Stimulated activated memory B cell treated with anti-CD40 and anti-IgM and Interleukin-4, amounts not matched to agents 10 μg/mL and 1 μg/mL and 100 μg/mL, for 72 hours (primary cell): ENCODE measurements around the gene SLC6A13.
"Not testable (repeated sequence)": the region's sequence is repeated elsewhere in the genome, so short reads cannot be mapped to it uniquely, and the experiment has no call there.

Experiments used
- ATAC-seq: fragments of 150-1000 bp; cut with Tn5 transposase; 2 replicates; pipeline ENCODE4 v1.10.0; 2021
- H3K27ac Mint-ChIP-seq: one replicate; pipeline ENCODE4 v1.8.0; 2022; ENCODE audit warnings: mild to moderate bottlenecking, mixed read lengths
- H3K27me3 Mint-ChIP-seq: one replicate; pipeline ENCODE4 v1.8.0; 2022; ENCODE audit warnings: mixed read lengths
- H3K36me3 Mint-ChIP-seq: one replicate; pipeline ENCODE4 v1.8.0; 2022; ENCODE audit warnings: mixed read lengths
- H3K4me1 Mint-ChIP-seq: one replicate; pipeline ENCODE4 v1.8.0; 2022; ENCODE audit warnings: mixed read lengths
- H3K4me3 Mint-ChIP-seq: one replicate; pipeline ENCODE4 v1.8.0; 2022; ENCODE audit warnings: mild to moderate bottlenecking, moderate library complexity, mixed read lengths
- H3K9me3 Mint-ChIP-seq: one replicate; pipeline ENCODE4 v1.8.0; 2022; ENCODE audit warnings: mixed read lengths

The SLC6A13 gene

DNA sequence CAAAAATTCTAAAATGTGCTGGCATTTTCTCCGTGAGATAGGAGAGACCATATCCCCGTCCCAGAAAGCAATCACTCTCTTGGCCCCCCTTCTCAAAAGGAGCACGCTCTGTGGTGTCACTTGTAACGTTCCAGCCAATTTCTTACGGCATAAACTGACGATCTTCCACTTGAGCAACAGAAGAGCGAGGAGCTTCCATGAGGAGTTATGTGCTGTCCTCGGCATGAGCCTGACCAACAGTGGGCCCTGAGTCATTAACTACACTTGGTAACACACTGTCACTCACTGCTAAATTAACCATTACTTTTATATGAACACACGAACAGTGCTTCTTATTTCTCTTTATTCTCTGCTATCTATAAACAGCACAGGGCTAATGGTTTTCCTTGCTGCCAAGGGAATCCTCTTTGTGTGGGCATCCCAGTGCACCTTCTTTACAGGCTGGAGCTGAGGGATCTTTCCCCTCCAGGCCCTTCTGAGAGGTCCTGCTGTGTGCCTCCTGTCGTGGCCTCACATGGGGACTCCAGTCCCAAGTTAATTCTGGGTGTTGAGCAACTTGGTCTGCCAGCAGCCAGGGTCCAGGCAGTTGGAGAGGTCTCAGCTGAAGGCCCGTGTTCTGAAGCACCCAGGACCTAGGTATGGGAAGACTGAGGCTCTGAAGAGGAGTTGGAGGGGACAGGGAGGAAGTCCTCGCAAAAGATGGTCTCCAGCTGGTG lies 9.4 kb downstream of the SLC6A13 start:
- Mint-ChIP-seq H3K9me3 (peaks cover 3% of the 10 kb centered on the region), H3K27ac (no peak overlapping the region), H3K4me3 (no peak overlapping the region), H3K36me3 (no peaks in the 10 kb centered on the region), H3K27me3 (peaks cover 66% of the 10 kb centered on the region), H3K4me1 (no peaks in the 10 kb centered on the region)
- no peak for ATAC-seq

DNA sequence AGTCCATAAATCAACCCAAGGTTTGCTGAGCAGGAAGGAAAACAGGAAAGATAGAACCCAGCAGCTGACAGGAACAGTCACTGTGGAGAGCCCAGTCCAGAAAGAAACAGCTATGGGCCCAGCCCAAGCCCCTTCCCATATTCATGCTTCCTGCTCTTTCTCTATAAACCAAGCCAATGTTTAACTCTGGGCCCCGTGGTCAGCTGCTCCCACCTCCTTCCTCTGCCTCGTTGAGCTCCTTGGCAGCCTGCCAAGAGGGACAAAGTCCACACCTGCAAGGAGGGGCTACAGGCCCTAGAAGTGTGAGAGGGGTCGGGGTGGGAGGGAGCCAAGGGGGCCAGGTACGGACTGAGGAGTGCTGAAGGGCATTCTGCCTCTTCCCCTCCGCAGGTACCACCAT lies 10.0 kb downstream of the SLC6A13 start:
- peaks cover 4% of the 10 kb centered on the region for H3K36me3 Mint-ChIP-seq
- no peak overlapping the region for H3K27ac Mint-ChIP-seq
- H3K27me3 Mint-ChIP-seq: peaks cover 66% of the 10 kb centered on the region
- no peaks in the 10 kb centered on the region for H3K4me1 Mint-ChIP-seq
- H3K4me3 Mint-ChIP-seq: no peak overlapping the region
- H3K9me3 Mint-ChIP-seq: peaks cover 7% of the 10 kb centered on the region
- no peak for ATAC-seq

DNA sequence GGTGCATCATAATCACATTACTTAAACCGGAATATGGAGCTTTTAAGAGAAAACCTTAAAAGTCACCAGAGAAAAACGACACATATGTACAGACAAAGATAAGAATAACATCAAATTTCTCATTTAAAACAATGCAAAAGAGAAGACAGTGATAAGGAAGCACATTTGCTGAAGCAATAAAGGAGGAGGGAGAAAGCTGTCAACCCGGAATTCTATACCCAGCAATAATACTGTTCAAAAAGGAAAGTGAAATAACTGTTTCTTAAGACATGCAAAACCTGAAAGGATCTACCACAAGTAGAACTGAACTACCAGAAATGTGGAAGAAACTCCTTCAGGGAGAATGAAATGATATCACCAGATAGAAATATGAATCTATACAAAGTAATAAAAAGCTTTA lies 15.4 kb downstream of the SLC6A13 start:
- Mint-ChIP-seq H3K27me3 (peaks cover 33% of the 10 kb centered on the region), H3K4me1 (no peaks in the 10 kb centered on the region), H3K27ac (no peak overlapping the region), H3K9me3 (peaks cover 12% of the 10 kb centered on the region), H3K4me3 (no peak overlapping the region), H3K36me3 (peaks cover 4% of the 10 kb centered on the region)
- no peak for ATAC-seq

DNA sequence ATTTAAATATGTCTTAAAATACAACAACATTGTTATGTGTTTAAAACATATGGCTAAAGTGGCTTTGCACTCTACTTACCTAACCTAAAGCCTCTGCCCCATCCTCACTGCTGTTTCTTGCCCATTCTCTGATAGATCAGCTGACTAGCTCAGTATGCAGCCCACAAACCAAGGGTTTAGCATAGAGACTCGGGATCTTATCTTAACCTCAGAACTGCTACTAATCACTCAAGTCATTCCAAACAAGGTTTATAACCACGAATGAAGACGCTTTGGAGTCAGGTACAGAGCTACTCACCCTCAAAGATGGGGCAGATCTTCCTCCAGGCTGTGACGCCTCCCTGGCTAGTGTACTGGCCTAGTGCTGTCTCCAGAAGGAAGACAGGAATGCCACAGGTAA lies 19.3 kb downstream of the SLC6A13 start:
- H3K9me3 Mint-ChIP-seq: peaks cover 10% of the 10 kb centered on the region
- ATAC-seq: no peak
- no peak overlapping the region for H3K4me3 Mint-ChIP-seq
- H3K36me3 Mint-ChIP-seq: peaks cover 4% of the 10 kb centered on the region
- peaks cover 51% of the 10 kb centered on the region for H3K27me3 Mint-ChIP-seq
- H3K4me1 Mint-ChIP-seq: no peaks in the 10 kb centered on the region
- no peak overlapping the region for H3K27ac Mint-ChIP-seq

DNA sequence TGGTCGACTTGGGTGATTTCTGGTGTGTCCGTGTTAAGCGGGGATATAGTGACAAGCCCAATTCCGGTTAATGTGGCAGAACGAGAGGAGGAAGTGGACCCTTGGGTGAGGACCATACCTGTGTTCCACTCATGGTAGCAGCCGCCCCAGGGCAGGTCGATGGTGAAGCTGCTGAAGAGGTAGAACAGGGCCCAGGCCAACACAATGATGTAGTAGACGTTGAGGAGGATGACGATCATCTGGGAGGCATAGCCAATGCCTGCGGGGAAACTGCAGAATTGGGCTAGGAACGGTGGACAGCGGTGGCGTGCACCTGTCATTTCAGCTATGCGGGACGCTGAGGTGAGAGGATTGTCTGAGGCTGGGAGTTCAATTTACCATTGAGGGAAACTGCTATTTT lies 20.1 kb downstream of the SLC6A13 start:
- peaks cover 42% of the 10 kb centered on the region for H3K27me3 Mint-ChIP-seq
- H3K9me3 Mint-ChIP-seq: peaks cover 5% of the 10 kb centered on the region
- H3K4me1 Mint-ChIP-seq: no peaks in the 10 kb centered on the region
- H3K27ac Mint-ChIP-seq: no peak overlapping the region
- H3K36me3 Mint-ChIP-seq: no peaks in the 10 kb centered on the region
- ATAC-seq: no peak
- no peak overlapping the region for H3K4me3 Mint-ChIP-seq

DNA sequence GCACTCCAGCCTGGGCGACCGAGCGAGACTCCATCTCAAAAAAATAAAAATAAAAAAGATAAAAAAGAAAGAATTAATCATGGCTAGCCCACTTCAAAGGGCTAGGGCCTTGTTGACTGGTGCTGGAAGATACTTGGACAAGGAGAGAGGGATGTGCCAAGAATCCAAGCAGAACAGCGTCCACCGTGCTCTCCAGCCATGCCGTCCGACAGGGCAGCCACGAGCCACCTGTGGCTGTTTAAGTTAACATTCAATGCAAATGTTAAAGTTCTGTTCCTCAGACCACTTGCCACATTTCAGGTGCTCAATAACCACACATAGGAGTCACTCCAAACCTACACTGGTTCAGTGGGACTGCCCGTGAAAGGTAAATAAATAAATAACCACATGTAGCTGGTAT lies 21.4 kb downstream of the SLC6A13 start:
- peaks cover 42% of the 10 kb centered on the region for H3K27me3 Mint-ChIP-seq
- H3K9me3 Mint-ChIP-seq: peaks cover 2% of the 10 kb centered on the region
- no peaks in the 10 kb centered on the region for H3K36me3 Mint-ChIP-seq
- no peak overlapping the region for H3K4me3 Mint-ChIP-seq
- ATAC-seq: no peak
- no peaks in the 10 kb centered on the region for H3K4me1 Mint-ChIP-seq
- H3K27ac Mint-ChIP-seq: no peak overlapping the region

DNA sequence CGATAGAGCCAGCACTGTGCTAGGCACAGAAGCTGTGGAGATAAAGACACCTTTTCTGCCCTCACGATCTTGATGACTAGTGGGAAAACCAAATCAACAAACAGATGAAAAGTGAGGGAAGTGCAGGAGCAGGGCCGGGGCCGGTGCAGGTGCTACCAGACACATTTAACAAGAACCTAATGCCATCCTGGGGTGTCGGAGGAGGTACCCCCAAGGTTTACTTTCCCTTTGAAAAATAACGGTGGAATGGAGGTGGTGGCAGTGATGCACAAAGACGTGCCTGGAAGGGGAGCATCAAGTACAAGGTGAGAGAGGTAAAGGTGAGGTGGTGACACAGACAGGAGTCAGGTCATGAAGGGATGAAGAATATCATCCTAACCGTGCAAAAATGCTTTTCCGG lies 22.1 kb downstream of the SLC6A13 start:
- H3K9me3 Mint-ChIP-seq: peaks cover 6% of the 10 kb centered on the region
- H3K4me1 Mint-ChIP-seq: no peaks in the 10 kb centered on the region
- no peak for ATAC-seq
- peaks cover 42% of the 10 kb centered on the region for H3K27me3 Mint-ChIP-seq
- H3K36me3 Mint-ChIP-seq: no peaks in the 10 kb centered on the region
- no peak overlapping the region for H3K4me3 Mint-ChIP-seq
- H3K27ac Mint-ChIP-seq: no peak overlapping the region

DNA sequence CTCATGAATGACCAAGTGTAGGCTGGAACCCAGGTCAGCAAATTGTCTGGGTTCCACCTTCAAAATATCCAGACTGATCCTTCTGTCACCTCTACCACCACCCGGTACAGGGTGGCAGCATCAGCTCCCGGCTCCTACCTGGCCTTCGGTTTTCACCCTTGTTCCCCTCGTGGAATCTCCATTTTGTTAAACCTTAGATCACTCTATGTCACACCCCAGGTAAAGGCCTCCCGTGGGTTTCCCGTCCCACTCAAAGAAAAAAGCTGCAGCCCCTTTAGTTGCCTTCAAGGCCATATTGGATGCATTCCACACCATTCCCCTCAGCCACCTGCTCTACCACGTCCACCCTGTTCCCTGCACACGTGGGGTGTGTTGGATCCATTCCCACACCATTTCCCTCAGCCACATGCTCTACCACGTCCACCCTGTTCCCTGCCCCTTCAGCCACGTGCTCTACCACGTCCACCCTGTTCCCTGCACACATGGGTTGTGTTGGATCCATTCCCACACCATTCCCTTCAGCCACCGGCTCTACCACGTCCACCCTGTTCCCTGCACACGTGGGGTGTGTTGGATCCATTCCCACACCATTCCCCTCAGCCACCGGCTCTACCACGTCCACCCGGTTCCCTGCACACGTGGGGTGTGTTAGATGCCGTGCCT lies 23.8 kb downstream of the SLC6A13 start:
- no peaks in the 10 kb centered on the region for H3K36me3 Mint-ChIP-seq
- H3K9me3 Mint-ChIP-seq: peaks cover 11% of the 10 kb centered on the region
- peaks cover 42% of the 10 kb centered on the region for H3K27me3 Mint-ChIP-seq
- no peak for ATAC-seq
- H3K4me3 Mint-ChIP-seq: no peak overlapping the region
- no peak overlapping the region for H3K27ac Mint-ChIP-seq
- no peaks in the 10 kb centered on the region for H3K4me1 Mint-ChIP-seq

DNA sequence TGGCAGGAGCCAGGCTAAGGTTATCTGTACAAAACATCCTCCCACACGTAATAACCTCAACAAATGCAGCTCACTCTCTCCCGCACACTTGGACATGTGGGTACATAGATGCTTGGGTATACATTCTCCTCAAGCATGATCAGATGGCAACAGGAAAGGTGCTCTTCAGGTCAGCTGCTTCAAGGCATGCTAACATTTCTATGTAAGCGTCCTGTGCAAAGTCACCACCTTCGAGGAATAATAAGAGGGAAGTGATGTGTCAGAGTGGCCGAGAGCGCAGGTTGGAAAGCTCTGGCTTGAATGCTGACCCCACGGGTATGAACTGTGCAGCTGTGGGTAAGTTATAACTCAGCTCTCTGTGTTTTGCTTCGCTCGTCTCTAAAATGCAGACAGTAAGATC lies 24.5 kb downstream of the SLC6A13 start:
- Mint-ChIP-seq H3K27me3 (peaks cover 36% of the 10 kb centered on the region), H3K36me3 (no peaks in the 10 kb centered on the region), H3K4me3 (no peak overlapping the region), H3K9me3 (peaks cover 11% of the 10 kb centered on the region), H3K27ac (no peak overlapping the region), H3K4me1 (no peaks in the 10 kb centered on the region)
- no peak for ATAC-seq

DNA sequence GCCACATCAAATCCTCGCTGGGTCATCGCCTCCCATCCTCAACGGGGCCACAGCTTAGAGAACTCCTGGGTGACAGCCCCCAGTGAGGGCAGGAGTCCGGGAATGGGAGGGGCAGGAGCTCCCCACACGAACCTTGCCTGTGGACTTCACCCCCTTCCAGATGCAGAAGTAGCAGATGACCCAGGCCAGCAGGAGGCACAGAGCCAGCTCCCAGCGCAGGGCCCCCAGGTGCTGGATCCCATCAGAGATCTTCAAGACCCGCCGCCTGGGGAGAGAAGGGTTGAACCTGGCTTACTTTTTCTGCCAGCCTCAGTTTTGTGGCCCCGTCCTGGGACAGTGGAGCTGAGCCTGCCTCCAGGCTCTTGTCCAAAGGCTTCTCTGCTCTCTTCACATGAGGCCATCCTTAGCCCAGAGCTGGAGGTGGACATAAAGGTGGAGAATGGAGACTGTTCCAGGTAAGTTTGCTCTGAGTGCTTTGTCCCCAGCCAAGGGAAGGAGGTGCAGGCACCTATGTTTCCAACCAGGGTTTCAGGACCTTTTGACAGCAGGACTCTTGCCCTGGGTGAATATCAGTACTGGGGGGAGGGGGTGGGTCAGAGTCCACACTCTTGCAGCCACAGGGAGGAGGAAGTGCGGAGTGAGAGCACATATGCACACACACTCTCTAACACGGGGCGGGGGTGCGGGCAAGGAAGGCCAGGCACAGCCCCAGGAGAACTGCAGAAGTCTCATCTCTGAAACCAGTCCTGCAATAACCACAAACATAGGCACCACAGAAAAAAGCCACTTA lies 25.4 kb downstream of the SLC6A13 start:
- Mint-ChIP-seq H3K4me3 (no peak overlapping the region), H3K36me3 (no peaks in the 10 kb centered on the region), H3K27ac (no peak overlapping the region), H3K9me3 (peaks cover 11% of the 10 kb centered on the region), H3K4me1 (no peaks in the 10 kb centered on the region), H3K27me3 (peaks cover 33% of the 10 kb centered on the region)
- no peak for ATAC-seq

DNA sequence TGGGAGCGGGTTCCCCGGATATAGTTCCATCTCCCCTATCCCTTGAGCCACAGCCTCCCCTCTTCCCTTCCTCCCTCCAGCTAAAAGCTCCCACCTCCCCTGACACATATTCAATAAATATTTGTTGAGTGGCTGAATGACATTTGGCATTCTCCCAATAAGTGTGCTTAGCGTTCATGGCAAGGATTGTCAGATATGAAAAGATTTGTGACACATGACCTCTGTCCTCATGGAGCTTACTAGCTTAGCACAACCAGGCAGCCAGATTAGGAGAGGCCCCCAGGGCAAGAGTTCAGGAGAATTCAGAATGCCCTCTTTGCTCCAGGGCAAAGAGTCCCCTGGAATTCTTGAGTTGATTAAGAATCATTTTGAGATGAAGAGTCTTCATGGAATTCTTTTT lies 26.2 kb downstream of the SLC6A13 start:
- Mint-ChIP-seq H3K27ac (no peak overlapping the region), H3K4me3 (no peak overlapping the region), H3K36me3 (no peaks in the 10 kb centered on the region), H3K4me1 (no peaks in the 10 kb centered on the region), H3K9me3 (peaks cover 11% of the 10 kb centered on the region), H3K27me3 (peaks cover 31% of the 10 kb centered on the region)
- no peak for ATAC-seq

DNA sequence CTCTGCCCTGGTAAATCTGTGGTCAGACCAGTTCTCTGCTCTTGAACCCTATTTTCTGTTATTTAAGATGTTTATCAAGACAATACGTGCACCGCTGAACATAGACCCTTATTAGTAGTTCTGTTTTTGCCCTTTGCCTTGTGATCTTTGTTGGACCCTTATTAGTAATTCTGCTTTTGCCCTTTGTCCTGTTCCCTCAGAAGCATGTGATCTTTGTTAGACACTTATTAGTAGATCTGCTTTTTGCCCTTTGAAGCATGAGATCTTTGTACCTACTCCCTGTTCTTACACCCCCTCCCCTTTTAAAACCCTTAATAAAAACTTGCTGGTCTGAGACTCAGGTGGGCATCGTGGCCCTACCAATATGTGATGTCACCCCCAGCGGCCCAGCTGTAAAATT lies 26.7 kb downstream of the SLC6A13 start:
- not testable (repeated sequence) for H3K27ac Mint-ChIP-seq, H3K36me3 Mint-ChIP-seq, ATAC-seq, H3K4me1 Mint-ChIP-seq, H3K4me3 Mint-ChIP-seq
- H3K27me3 Mint-ChIP-seq: peaks cover 30% of the 10 kb centered on the region
- H3K9me3 Mint-ChIP-seq: peaks cover 11% of the 10 kb centered on the region

DNA sequence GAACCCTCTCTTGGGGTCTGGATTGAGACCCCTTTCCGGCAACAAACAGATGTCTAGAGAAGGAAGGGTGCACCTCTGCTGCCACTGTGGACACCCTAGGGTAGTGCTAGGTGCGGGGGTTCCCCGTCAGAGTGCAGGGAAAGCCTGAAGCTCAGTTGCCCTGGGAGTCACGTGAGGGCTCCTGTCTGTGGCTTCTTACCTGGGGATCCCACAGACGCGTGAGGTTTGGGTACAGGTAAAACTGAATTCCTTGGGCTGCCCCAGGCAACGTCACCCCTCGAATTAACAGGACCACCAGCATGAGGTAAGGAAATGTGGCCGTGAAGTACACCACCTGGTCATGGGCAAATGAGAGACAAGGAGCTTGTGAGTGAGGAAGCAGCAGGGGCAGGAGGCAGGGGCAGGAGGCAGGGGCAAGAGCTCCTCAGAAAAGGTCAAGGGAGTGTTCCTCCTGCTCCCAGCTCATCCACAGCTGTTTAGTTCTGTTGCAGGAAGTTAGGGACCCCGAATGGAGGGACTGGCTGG lies 27.7 kb downstream of the SLC6A13 start:
- no peaks in the 10 kb centered on the region for H3K4me1 Mint-ChIP-seq
- H3K27me3 Mint-ChIP-seq: peaks cover 22% of the 10 kb centered on the region
- no peaks in the 10 kb centered on the region for H3K36me3 Mint-ChIP-seq
- H3K9me3 Mint-ChIP-seq: peaks cover 11% of the 10 kb centered on the region
- ATAC-seq: no peak
- H3K4me3 Mint-ChIP-seq: no peak overlapping the region
- no peak overlapping the region for H3K27ac Mint-ChIP-seq

DNA sequence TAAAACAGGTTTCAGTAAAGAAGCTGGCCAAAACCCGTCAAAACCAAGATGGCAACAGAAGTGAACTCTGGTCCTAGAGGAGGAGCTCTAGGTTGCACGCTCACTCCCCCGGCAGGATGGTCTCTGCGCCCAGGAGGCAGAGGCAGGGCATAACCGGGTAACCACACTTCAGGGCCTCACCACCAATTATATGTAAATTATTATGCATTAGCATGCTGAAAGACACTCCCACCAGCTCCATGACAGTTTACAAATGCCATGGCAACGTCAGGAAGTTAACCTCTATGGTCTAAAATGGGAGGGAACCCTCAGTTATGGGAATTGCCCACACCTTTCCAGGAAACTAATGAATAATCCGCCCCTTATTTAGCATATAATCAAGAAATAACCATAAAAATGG lies 28.6 kb downstream of the SLC6A13 start:
- no peak for ATAC-seq
- Mint-ChIP-seq H3K4me1 (no peaks in the 10 kb centered on the region), H3K27me3 (peaks cover 24% of the 10 kb centered on the region), H3K27ac (no peak overlapping the region), H3K4me3 (no peak overlapping the region), H3K36me3 (no peaks in the 10 kb centered on the region), H3K9me3 (peaks cover 11% of the 10 kb centered on the region)

DNA sequence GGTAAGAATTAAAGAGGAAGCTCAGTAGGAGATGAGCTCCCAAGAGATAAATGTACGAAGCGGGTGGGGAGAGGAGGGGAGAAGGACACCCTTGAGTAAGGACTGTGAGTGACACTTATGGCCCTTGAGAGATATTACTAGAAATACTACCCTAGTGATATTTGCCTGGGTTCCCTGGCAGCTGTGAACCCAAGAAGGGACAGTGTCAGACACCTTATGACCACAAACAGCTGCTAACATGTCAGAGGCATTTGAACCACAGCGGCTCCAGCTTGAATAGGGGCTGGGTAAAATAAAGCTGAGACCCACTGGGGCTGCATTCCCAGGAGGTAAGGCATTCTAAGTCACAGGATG lies 29.0 kb downstream of the SLC6A13 start:
- peaks cover 24% of the 10 kb centered on the region for H3K27me3 Mint-ChIP-seq

More for the DNA sequence above, 29.0 kb downstream of the SLC6A13 start:
- Mint-ChIP-seq H3K27ac (no peak overlapping the region), H3K36me3 (no peaks in the 10 kb centered on the region), H3K9me3 (peaks cover 11% of the 10 kb centered on the region), H3K4me3 (no peak overlapping the region), H3K4me1 (no peaks in the 10 kb centered on the region)
- no peak for ATAC-seq
